Mesenchymal stem cell (in vitro differentiated cells and primary cell): ENCODE measurements around the gene A1BG.
A peak's percentile ranks its signal among the peaks of the same experiment; 100 is the strongest.

ENCODE experiments used
- DNase-seq: peaks from one replicate; pipeline ENCODE4 v3.0.0-alpha.2; 2013
- H2AFZ ChIP-seq: one replicate; pipeline ENCODE4 v1.6.1; 2013; ENCODE audit warnings: low read depth, mild to moderate bottlenecking, control low read depth, inconsistent platforms, low read length, moderate library complexity
- H2AK5ac ChIP-seq: 2 replicates; pipeline ENCODE4 v1.6.1; 2013; ENCODE audit warnings: low read length, moderate library complexity, mild to moderate bottlenecking, inconsistent platforms; ENCODE audit not compliant: severe bottlenecking
- H2BK120ac ChIP-seq: one replicate; pipeline ENCODE4 v1.6.1; 2013; ENCODE audit warnings: low read depth, mild to moderate bottlenecking, inconsistent platforms, low read length, moderate library complexity
- H2BK12ac ChIP-seq, 2 experiments: one replicate each; pipeline ENCODE4 v1.6.1; 2013; ENCODE audit warnings: inconsistent platforms in 2 of 2, low read length in 2 of 2, mild to moderate bottlenecking in 2 of 2, moderate library complexity in 2 of 2, control low read depth in 1 of 2
- H2BK15ac ChIP-seq: one replicate; pipeline ENCODE4 v1.6.1; 2013; ENCODE audit warnings: mild to moderate bottlenecking, low read depth, inconsistent platforms; ENCODE audit not compliant: poor library complexity, severe bottlenecking
- H2BK5ac ChIP-seq: 2 replicates; pipeline ENCODE4 v1.6.1; 2013; ENCODE audit warnings: low read depth, mild to moderate bottlenecking, low read length, control low read depth, inconsistent platforms; ENCODE audit not compliant: poor library complexity, severe bottlenecking
- H3K14ac ChIP-seq, 2 experiments: one replicate each; pipeline ENCODE4 v1.6.1; 2013; ENCODE audit warnings: inconsistent platforms in 2 of 2, low read length in 2 of 2, control low read depth in 1 of 2, mild to moderate bottlenecking in 1 of 2, moderate library complexity in 1 of 2
- H3K18ac ChIP-seq, 2 experiments: one replicate each; pipeline ENCODE4 v1.6.1; 2013; ENCODE audit warnings: inconsistent platforms in 2 of 2, low read length in 2 of 2, control low read depth in 1 of 2, low read depth in 1 of 2, mild to moderate bottlenecking in 1 of 2
- H3K23ac ChIP-seq, 2 experiments: one replicate each; pipeline ENCODE4 v1.6.1; 2013; ENCODE audit warnings: inconsistent platforms in 2 of 2, low read length in 2 of 2, mild to moderate bottlenecking in 2 of 2, moderate library complexity in 2 of 2, control low read depth in 1 of 2
- H3K27ac ChIP-seq: 2 replicates; pipeline ENCODE4 v1.5.1; 2013; ENCODE audit warnings: mild to moderate bottlenecking, moderate library complexity, low read length, control low read depth, inconsistent platforms; ENCODE audit not compliant: poor library complexity, severe bottlenecking
- H3K27me3 ChIP-seq, 2 experiments: 2 replicates each; pipeline versions ENCODE4 v1.6.1 to v1.7.0; 2013; ENCODE audit warnings: low read length in 2 of 2, mild to moderate bottlenecking in 2 of 2, moderate library complexity in 2 of 2, control low read depth in 1 of 2, inconsistent platforms in 1 of 2; ENCODE audit not compliant: control insufficient read depth in 1 of 2, insufficient read depth in 1 of 2
- H3K36me3 ChIP-seq, 2 experiments: 2 replicates each; pipeline versions ENCODE4 v1.6.1 to v1.7.0; 2013; ENCODE audit warnings: low read length in 2 of 2, control low read depth in 1 of 2, inconsistent platforms in 1 of 2, low read depth in 1 of 2, mild to moderate bottlenecking in 1 of 2; ENCODE audit not compliant: insufficient read depth in 2 of 2, control insufficient read depth in 1 of 2
- H3K4ac ChIP-seq, 2 experiments: one replicate each; pipeline ENCODE4 v1.6.1; 2013; ENCODE audit warnings: inconsistent platforms in 2 of 2, low read length in 2 of 2, mild to moderate bottlenecking in 2 of 2, moderate library complexity in 2 of 2, control low read depth in 1 of 2, low read depth in 1 of 2
- H3K4me1 ChIP-seq: 2 replicates; pipeline ENCODE4 v1.6.1; 2013; ENCODE audit warnings: low read depth, low read length, control low read depth; ENCODE audit not compliant: control insufficient read depth, insufficient read depth
- H3K4me2 ChIP-seq: 2 replicates; pipeline ENCODE4 v1.6.1; 2013; ENCODE audit warnings: low read length, mild to moderate bottlenecking, inconsistent platforms; ENCODE audit not compliant: poor library complexity, severe bottlenecking
- H3K4me3 ChIP-seq, 2 experiments: 2 replicates each; pipeline versions ENCODE4 v1.5.1 to v1.7.0; 2013; ENCODE audit warnings: low read length in 2 of 2, mild to moderate bottlenecking in 2 of 2, control low read depth in 1 of 2, low read depth in 1 of 2; ENCODE audit not compliant: insufficient read depth in 1 of 2
- H3K79me1 ChIP-seq: replicated peaks from 2 replicates; pipeline ENCODE4 v1.6.1; 2013; ENCODE audit warnings: mild to moderate bottlenecking, control low read depth, low read length, inconsistent platforms; ENCODE audit not compliant: poor library complexity, severe bottlenecking
- H3K9ac ChIP-seq: 2 replicates; pipeline ENCODE4 v1.7.0; 2013; ENCODE audit warnings: mild to moderate bottlenecking, low read length, moderate library complexity
- H3K9me3 ChIP-seq: 2 replicates; pipeline ENCODE4 v1.7.0; 2013; ENCODE audit warnings: mild to moderate bottlenecking, low read length; ENCODE audit not compliant: control insufficient read depth
- H4K8ac ChIP-seq: one replicate; pipeline ENCODE4 v1.6.1; 2013; ENCODE audit warnings: inconsistent platforms, mild to moderate bottlenecking, low read length, moderate library complexity
- H4K91ac ChIP-seq: one replicate; pipeline ENCODE4 v1.6.1; 2013; ENCODE audit warnings: mild to moderate bottlenecking, low read length, inconsistent platforms
- WGBS: methylation state at CpG from one replicate; pipeline ENCODE4 v1.1.7; 2013; ENCODE audit warnings: mixed read lengths; 5-methylcytosine and 5-hydroxymethylcytosine counted together

Gene A1BG

DNA sequence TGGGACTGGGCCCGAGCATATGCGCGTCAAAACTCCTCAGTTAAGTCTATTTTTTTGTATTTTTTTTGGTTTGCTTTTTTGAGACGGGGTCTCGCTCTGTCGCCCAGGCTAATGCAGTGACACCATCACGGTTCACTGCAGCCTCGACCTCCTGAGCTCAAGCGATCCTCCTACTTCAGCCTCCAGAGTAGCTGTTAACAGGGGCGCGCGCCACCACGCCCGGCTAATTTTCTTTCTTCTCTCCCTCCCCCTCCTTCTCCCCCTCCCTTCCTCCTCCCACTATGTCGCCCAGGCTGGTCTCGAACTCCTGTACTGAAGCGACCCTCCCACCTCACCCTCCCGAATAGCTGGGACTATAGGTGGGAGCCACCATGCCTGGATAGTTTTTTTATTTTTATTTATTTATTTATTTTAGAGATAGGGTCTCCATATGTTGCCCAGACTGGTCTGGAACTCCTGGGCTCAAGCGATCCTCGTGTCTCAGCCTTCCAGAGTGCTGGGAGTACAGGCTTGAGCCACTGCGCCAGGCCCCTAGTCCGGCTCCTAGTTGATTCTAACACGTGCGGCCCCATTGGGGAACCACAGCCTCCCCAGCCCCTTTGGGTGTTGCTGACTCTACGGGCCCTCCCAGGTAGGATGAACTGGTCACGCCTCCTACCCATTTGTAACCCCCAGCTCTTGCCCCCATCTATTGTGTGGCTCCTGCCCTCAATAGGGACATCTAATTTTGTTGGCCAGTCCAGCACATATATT lies 28.3 kb upstream of the A1BG start:
- H2BK120ac ChIP-seq = no peak overlapping the region
- peak overlapping the region; percentile 72 for H3K4me2 ChIP-seq
- H3K4me1 ChIP-seq = peaks cover 42% of the 10 kb centered on the region
- no peak overlapping the region for H2BK5ac ChIP-seq
- H2AK5ac ChIP-seq = no peak overlapping the region
- H3K27me3 ChIP-seq = no peaks in the 10 kb centered on the region
- no peak overlapping the region for H2AFZ ChIP-seq
- H3K9me3 ChIP-seq = no peaks in the 10 kb centered on the region
- H3K79me1 ChIP-seq = peaks cover 44% of the 10 kb centered on the region
- H2BK15ac ChIP-seq = peak overlapping the region; percentile 19
- H3K4me3 ChIP-seq = peak overlapping the region; percentile 60 to 86
- H3K36me3 ChIP-seq = peaks cover 0 to 10% of the 10 kb centered on the region in 2 experiments
- 51% methylated on average over 22 of the region's 26 CpGs for whole genome bisulfite sequencing
- DNase-seq = no peak
- peak overlapping the region; percentile 30 for H3K27ac ChIP-seq
- no peak overlapping the region for H3K14ac ChIP-seq
- peak overlapping the region; percentile 48 to 74 for H3K18ac ChIP-seq
- H3K23ac ChIP-seq = no peak overlapping the region
- peak overlapping the region; percentile 95 for H3K9ac ChIP-seq
- no peak overlapping the region for H2BK12ac ChIP-seq
- peak overlapping the region in 1 of 2 experiments; percentile 60 for H3K4ac ChIP-seq
- H4K8ac ChIP-seq = no peak overlapping the region
- no peak overlapping the region for H4K91ac ChIP-seq

DNA sequence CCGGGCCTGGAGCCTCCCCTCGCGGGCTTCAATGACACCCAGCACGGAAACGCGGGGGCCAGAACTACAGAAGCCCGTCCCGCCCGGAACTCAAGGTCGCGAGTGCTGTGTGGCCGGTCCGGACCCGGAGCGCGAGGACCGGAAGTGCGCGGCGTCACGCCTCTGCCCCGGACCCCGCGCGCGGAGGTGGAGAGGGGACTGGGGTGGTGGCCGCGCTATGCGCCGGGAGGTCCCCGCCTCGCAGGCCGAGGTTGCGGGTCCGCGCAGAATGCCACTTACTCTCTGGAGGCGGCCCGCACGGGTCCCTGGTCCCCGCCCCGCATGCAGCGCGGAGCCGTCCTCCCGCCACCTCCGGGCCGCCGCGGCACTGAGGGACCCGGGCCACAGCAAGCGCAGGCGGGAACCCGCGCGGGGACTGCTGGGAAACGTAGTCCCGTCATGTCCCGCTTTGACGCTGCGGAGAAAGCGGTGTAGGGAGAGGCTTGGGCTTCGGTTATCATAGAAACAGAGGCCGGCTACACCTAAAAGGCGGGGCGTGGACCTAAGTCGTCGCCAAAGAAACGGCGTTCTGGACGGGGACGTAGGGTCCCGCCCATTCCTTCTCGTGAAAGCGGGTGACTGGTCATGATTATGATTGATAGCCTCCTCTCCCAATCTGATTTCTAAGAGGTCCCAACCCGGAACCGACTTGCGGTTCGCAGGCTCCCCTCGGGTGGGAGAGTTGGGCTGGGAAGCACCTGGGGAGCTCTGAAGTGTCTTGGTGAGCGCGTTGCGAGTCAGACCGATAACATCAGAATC lies 27.6 kb upstream of the A1BG start, which contains the start of gene ZNF837:
Gene ZNF837 (minus strand): TSS at position 369 of the 798 bp plus-strand sequence. CDS start 11,698 bp downstream, outside the sequence.
- peak within 1 kb of the TSS; percentile 0 to 68 for H3K4ac ChIP-seq
- H2BK5ac ChIP-seq = peak within 1 kb of the TSS; percentile 51
- no peaks in the 10 kb centered on the region for H3K27me3 ChIP-seq
- peak within 1 kb of the TSS; percentile 38 for H2BK15ac ChIP-seq
- peak within 1 kb of the TSS; percentile 72 for H3K4me2 ChIP-seq
- H3K23ac ChIP-seq = no peak within 1 kb of the TSS
- no peak within 1 kb of the TSS for H2AK5ac ChIP-seq
- H4K8ac ChIP-seq = peak within 1 kb of the TSS; percentile 95
- peak within 1 kb of the TSS; percentile 77 to 86 for H3K4me3 ChIP-seq
- under 1% methylated on average over 67 of the region's 83 CpGs for WGBS
- peaks cover 0 to 10% of the 10 kb centered on the region in 2 experiments for H3K36me3 ChIP-seq
- H2AFZ ChIP-seq = peak within 1 kb of the TSS; percentile 86
- DNase-seq = peak; percentile 100
- H3K79me1 ChIP-seq = peaks cover 44% of the 10 kb centered on the region
- H4K91ac ChIP-seq = peak within 1 kb of the TSS; percentile 92
- H3K9me3 ChIP-seq = no peaks in the 10 kb centered on the region
- H3K9ac ChIP-seq = peak within 1 kb of the TSS; percentile 95
- no peak within 1 kb of the TSS for H2BK12ac ChIP-seq
- no peak within 1 kb of the TSS for H2BK120ac ChIP-seq
- H3K14ac ChIP-seq = no peak within 1 kb of the TSS
- peak within 1 kb of the TSS; percentile 64 for H3K27ac ChIP-seq
- peaks cover 40% of the 10 kb centered on the region for H3K4me1 ChIP-seq
- peak within 1 kb of the TSS; percentile 72 to 88 for H3K18ac ChIP-seq

DNA sequence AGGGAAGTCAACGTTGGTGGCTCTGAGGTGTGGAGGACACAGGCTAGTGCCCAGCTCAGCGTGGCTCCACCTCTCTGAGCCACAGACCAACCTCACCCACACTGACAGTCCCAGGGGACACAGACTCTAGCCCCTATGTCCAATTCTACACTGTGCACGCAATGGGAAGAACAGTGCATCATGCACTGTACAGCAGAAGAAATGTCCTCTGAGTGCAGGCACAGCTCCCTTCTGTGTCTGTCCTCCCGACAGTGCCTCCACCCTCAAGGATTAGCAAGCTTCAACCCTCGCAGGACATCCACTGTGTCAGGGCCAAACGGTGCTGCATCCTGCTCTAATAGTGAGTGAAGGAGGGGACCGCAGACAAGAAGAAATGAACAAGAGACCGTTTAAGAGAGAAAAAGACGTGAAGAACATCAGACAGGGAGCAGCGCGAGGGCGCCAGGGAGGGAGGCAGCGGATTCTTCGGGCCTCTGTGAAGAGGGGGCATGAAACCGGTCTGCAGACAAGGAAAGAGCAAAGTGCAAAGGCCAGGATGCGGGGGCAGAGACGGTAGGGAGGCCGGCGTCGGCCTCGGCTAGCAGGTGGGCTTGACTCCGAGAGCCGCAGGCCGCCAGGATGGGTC lies 26.9 kb upstream of the A1BG start:
- H3K9me3 ChIP-seq = no peaks in the 10 kb centered on the region
- peaks cover 0 to 10% of the 10 kb centered on the region in 2 experiments for H3K36me3 ChIP-seq
- peak overlapping the region; percentile 38 for H2BK15ac ChIP-seq
- no peak overlapping the region for H2AK5ac ChIP-seq
- no peak overlapping the region for H2BK12ac ChIP-seq
- H3K27me3 ChIP-seq = no peaks in the 10 kb centered on the region
- DNase-seq = no peak
- H4K91ac ChIP-seq = peak overlapping the region; percentile 0
- peak overlapping the region; percentile 82 for H4K8ac ChIP-seq
- H3K4me1 ChIP-seq = peaks cover 33% of the 10 kb centered on the region
- H3K79me1 ChIP-seq = peaks cover 37% of the 10 kb centered on the region
- H2BK120ac ChIP-seq = no peak overlapping the region
- H3K4me2 ChIP-seq = peak overlapping the region; percentile 45
- H3K27ac ChIP-seq = peak overlapping the region; percentile 64
- no peak overlapping the region for H3K14ac ChIP-seq
- H3K4me3 ChIP-seq = peak overlapping the region; percentile 77 to 86
- peak overlapping the region; percentile 60 to 75 for H3K18ac ChIP-seq
- peak overlapping the region; percentile 0 to 68 for H3K4ac ChIP-seq
- 13% methylated on average over 24 of the region's 24 CpGs for WGBS
- H2AFZ ChIP-seq = peak overlapping the region; percentile 86
- H2BK5ac ChIP-seq = no peak overlapping the region
- H3K23ac ChIP-seq = no peak overlapping the region
- peak overlapping the region; percentile 95 for H3K9ac ChIP-seq
